Esophagus squamous epithelium (tissue), 5 donors: Measurements from ENCODE around the gene C19orf38. TPM values are rescaled to one million over a fixed set of nuclear protein-coding genes. Genes with fewer than 3 reads are reported as not detected.

Source experiments
- DNase-seq: peaks from one replicate; lab custom pipeline; 2025; lab: John Stamatoyannopoulos, UW
- H3K27ac ChIP-seq, 4 donors: fragments of 200-600 bp; sonication (generic); one replicate each; pipeline ENCODE4 v1.5.1; 2016 to 2019; ENCODE audit warnings: mild to moderate bottlenecking in 1 of 4
- H3K27me3 ChIP-seq, 4 donors: fragments of 200-600 bp; sonication (generic); 1 replicate in 3 of 4; 2 replicates in 1 of 4; pipeline versions ENCODE4 v1.5.1 to v1.6.0; 2017 to 2021; ENCODE audit warnings: antibody characterized with exemption in 1 of 4
- H3K36me3 ChIP-seq, 3 donors: fragments of 200-600 bp; sonication (generic); one replicate each; pipeline ENCODE4 v1.5.1; 2016 to 2019
- H3K4me1 ChIP-seq, 3 donors: fragments of 200-600 bp; sonication (generic); one replicate each; pipeline ENCODE4 v1.5.1; 2017 to 2019
- H3K4me3 ChIP-seq, 4 donors: fragments of 200-600 bp; sonication (generic); 1 replicate in 3 of 4; 2 replicates in 1 of 4; pipeline ENCODE4 v1.5.1; 2016 to 2019; ENCODE audit warnings: mild to moderate bottlenecking in 2 of 4, moderate library complexity in 1 of 4
- H3K9me3 ChIP-seq, 3 donors: fragments of 200-600 bp; sonication (generic); one replicate each; pipeline ENCODE4 v1.5.1; 2016 to 2019
- POLR2A ChIP-seq, 4 donors: fragments of 450-650 bp; IDR thresholded peaks; one replicate each; pipeline ENCODE4 v1.6.1; 2017; ENCODE audit warnings: antibody characterized with exemption in 4 of 4, mild to moderate bottlenecking in 4 of 4, moderate library complexity in 3 of 4
- WGBS, 2 donors: methylation state at CpG; one replicate each; pipeline ENCODE4 v1.1.5; 2018; 5-methylcytosine and 5-hydroxymethylcytosine counted together
- intact Hi-C: fragments of 100-400 bp; cut with DNase I; formaldehyde crosslinking; loops from one replicate; pipeline ENCODE4 v1.15.0; 2022
- total RNA-seq, 4 donors: library from RNA; depleted of rRNA; stranded (reverse); fragments of >200 nt; gene quantifications; one replicate each; pipeline ENCODE4 v1.1.0, GENCODE V29; 2016
- TF ChIP-seq, protein P1 (sequence below), 6 experiments: fragments of 450-650 bp in 4 of 6; fragments of 200-600 bp in 2 of 6; sonication (generic) in 2 of 6; IDR thresholded peaks; one replicate each; pipeline ENCODE4 v1.5.1; 2016 to 2019; ENCODE audit warnings: antibody characterized with exemption in 6 of 6, mild to moderate bottlenecking in 4 of 6, moderate library complexity in 4 of 6
- donor health status: DM: yes; HTN: yes; CAD: no.

C19orf38 gene
- total RNA-seq, 4 donors from 2014 or later: 0.38 to 1.3 TPM; not detected in 2

DNA sequence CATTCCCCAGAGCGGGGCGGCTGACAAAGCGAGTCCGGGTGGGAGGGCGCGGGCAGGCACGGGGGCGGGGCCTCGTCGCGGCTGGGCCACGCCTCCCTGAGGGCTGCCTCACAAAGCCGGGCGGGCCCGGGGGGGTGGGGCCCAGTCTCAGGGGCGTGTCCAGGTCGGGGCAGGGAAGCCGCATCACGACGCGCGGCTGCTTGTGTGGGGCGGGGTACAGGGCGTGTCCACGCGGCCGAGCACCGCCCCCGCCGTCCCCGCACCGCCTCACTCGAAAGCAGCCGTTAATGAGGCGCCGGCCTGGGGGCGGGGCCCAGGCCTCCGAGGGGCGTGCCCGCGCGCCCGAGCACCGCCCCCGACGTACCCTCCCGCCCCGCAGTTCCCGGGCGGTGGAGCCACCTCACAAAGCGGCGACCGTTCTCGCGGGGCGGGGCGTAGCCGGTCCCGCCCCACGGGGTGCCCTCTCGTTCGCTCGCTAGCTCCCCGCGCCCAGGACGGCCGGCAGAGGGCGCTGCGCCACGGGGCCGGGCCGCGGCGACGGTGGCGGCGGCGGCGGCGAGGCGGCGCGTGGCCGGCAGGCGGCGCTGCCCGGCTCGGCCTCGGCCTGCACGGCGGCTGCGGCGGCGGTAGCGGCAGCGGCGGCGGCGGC lies 22.9 kb downstream of the C19orf38 start, which contains the start of gene CARM1:
TSS of gene CARM1 (plus strand) at position 599 of the 649 bp plus-strand sequence. CDS start 150 bp downstream, outside the sequence.
- no peaks in the 10 kb centered on the region for H3K27me3 ChIP-seq
- H3K9me3 ChIP-seq: no peaks in the 10 kb centered on the region
- H3K27ac ChIP-seq: peak within 1 kb of the TSS; percentile 92 to 95 (median 93)
- no CpG with 5 or more reads among the region's 99 CpGs for WGBS, 2 donors
- peaks cover 10 to 37% (median 14%) of the 10 kb centered on the region in 3 donors for H3K4me1 ChIP-seq
- TF ChIP-seq, protein P1, sequence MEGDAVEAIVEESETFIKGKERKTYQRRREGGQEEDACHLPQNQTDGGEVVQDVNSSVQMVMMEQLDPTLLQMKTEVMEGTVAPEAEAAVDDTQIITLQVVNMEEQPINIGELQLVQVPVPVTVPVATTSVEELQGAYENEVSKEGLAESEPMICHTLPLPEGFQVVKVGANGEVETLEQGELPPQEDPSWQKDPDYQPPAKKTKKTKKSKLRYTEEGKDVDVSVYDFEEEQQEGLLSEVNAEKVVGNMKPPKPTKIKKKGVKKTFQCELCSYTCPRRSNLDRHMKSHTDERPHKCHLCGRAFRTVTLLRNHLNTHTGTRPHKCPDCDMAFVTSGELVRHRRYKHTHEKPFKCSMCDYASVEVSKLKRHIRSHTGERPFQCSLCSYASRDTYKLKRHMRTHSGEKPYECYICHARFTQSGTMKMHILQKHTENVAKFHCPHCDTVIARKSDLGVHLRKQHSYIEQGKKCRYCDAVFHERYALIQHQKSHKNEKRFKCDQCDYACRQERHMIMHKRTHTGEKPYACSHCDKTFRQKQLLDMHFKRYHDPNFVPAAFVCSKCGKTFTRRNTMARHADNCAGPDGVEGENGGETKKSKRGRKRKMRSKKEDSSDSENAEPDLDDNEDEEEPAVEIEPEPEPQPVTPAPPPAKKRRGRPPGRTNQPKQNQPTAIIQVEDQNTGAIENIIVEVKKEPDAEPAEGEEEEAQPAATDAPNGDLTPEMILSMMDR (IDR thresholded peaks at IDR 0.05): peak; percentile 40 to 97 (median 94)
- no peak for TF ChIP-seq POLR2A (IDR thresholded peaks at IDR 0.05)
- no peaks in the 10 kb centered on the region for H3K36me3 ChIP-seq
- peak within 1 kb of the TSS; percentile 88 to 94 (median 92) for H3K4me3 ChIP-seq
- intact Hi-C loops: loop anchor here (5.0 kb wide), 1 partner anchor 56 kb away; the partner anchor contains the start of genes TIMM29 and YIPF2
- DNase-seq: peak; percentile 94

DNA sequence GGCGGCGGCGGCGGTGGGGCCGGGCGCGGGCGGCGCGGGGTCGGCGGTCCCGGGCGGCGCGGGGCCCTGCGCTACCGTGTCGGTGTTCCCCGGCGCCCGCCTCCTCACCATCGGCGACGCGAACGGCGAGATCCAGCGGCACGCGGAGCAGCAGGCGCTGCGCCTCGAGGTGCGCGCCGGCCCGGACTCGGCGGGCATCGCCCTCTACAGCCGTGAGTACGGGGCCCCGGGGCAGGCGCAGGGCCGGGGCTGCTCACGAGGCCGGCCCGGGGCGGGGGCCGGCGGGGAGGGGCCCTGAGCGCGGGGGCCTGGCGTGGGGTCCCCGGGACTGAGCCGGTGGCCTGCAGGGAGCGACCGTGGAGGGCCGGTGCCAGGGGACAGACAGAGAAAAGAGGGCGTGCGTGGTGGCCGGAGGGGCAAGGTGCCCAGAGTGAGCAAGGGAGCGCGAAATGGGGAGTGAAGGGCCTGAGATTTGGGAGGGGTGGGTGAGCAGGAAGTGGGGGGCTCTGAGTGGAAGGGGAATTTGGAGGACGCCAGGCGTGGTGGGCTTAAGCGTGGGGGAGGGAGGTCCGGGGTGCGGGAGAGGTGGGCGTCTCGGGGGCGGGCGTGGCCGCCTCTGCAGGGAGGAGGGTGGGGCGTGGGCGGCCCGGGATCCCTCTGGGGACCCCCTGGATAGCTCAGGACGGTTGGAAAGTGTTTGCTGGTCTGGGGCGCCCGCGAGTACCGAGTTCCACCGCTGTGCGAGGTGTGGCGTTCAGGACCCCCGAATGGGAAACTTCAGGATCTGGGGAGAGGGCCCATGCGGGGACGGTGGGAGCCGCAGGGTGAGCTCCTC lies 23.7 kb downstream of the C19orf38 start:
- H3K27me3 ChIP-seq: no peaks in the 10 kb centered on the region
- H3K4me3 ChIP-seq: peak overlapping the region; percentile 88 to 94 (median 92)
- peaks cover 10 to 46% (median 22%) of the 10 kb centered on the region in 3 donors for H3K4me1 ChIP-seq
- 0% methylated on average over 17 to 20 of the region's 90 CpGs for WGBS, 2 donors
- DNase-seq: no peak
- H3K9me3 ChIP-seq: no peaks in the 10 kb centered on the region
- TF ChIP-seq POLR2A (IDR thresholded peaks at IDR 0.05): no peak
- TF ChIP-seq, protein P1 (IDR thresholded peaks at IDR 0.05): peak in 4 of 6 experiments; percentile 15 to 43 (median 21)
- intact Hi-C loops: loop anchor here (5.0 kb wide), 1 partner anchor 55 kb away; the partner anchor contains the start of genes TIMM29 and YIPF2
- H3K27ac ChIP-seq: peak overlapping the region; percentile 92 to 95 (median 93)
- H3K36me3 ChIP-seq: no peaks in the 10 kb centered on the region

DNA sequence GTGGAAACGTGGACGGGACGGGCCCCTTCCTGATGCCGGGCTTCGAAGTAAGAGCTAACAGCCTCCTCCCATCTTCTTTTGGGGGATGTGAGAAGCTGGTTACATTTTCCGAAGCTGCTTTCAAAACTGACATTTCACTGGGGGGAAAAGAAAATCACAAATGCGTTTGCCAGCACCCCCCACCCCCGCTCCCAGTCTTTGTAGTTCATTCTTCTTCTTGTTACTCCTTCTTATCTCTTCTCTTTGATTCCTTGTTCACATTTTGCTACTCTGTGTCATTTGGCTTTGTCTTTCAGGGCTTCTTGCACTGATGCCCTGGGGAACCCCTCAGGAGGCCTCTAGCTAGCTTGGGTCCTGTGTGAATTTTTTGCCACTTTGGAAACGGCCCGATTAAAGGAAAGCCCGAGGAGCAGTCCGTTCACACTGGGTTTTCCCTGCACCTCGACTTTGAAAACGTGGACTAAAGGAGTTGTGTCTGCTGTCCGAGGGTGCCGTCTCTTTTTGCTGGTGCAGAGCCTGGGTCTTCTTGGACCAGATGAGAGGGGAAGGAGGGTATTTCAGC lies 24.4 kb downstream of the C19orf38 start:
- Histone ChIP-seq H3K36me3 (no peaks in the 10 kb centered on the region), H3K27ac (peak overlapping the region; percentile 92 to 95 (median 93)), H3K4me3 (peak overlapping the region; percentile 88 to 94 (median 92)), H3K27me3 (no peaks in the 10 kb centered on the region), H3K9me3 (no peaks in the 10 kb centered on the region), H3K4me1 (peaks cover 10 to 53% (median 24%) of the 10 kb centered on the region in 3 donors)
- 1 to 5% methylated on average over 9 to 15 of the region's 16 CpGs for WGBS, 2 donors
- no peak for DNase-seq
- intact Hi-C loops: loop anchor here (5.0 kb wide), 1 partner anchor 55 kb away; the partner anchor contains the start of genes TIMM29 and YIPF2
- TF ChIP-seq POLR2A (IDR thresholded peaks at IDR 0.05): no peak
- TF ChIP-seq, protein P1 (IDR thresholded peaks at IDR 0.05): peak in 1 of 6 experiments; percentile 1

DNA sequence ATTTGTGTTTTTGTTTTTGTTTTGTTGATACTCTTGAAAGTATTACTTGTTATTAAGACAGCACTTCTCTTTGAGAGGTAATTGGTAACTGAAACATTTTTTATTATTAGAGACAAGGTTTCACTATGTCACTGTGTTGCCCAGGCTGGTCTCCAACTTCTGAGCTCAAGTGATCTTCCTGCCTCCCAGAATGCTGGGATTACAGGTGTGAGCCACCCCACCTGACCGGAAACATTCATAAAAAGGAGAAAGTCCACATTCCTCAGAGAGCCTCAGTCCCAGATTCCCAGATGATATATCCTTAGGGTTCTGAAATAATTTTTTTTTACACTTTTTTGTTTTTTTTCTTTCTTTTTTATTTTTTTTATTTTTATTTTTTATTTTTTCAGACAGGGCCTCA lies 25.8 kb downstream of the C19orf38 start:
- no peak for DNase-seq
- Histone ChIP-seq H3K9me3 (no peaks in the 10 kb centered on the region), H3K4me3 (no peak overlapping the region), H3K36me3 (no peaks in the 10 kb centered on the region), H3K4me1 (peaks cover 13 to 67% (median 35%) of the 10 kb centered on the region in 3 donors), H3K27me3 (no peaks in the 10 kb centered on the region), H3K27ac (no peak overlapping the region)
- intact Hi-C loops: loop anchor here (5.0 kb wide), 1 partner anchor 53 kb away; the partner anchor contains the start of genes TIMM29 and YIPF2
- TF ChIP-seq, protein P1 (IDR thresholded peaks at IDR 0.05): no peak
- no peak for TF ChIP-seq POLR2A (IDR thresholded peaks at IDR 0.05)
- WGBS, 2 donors: 79 to 86% methylated on average over 1 of the region's 1 CpG
